PFSK-1 (cell line): ENCODE results near the gene AHCYL1.

Experiments used
- FOXP2 ChIP-seq: optimal IDR thresholded peaks from 2 replicates; pipeline ENCODE3; 2011; ENCODE audit warnings: borderline replicate concordance, control low read depth, inconsistent platforms; ENCODE audit not compliant: insufficient read depth; ENCODE audit errors: extremely low read length, extremely low read depth
- POLR2AphosphoS5 ChIP-seq: IDR thresholded peaks from 2 replicates; pipeline ENCODE4 v1.6.1; 2012; ENCODE audit warnings: low read depth, mild to moderate bottlenecking, control low read depth, low read length, moderate library complexity
- SIN3A ChIP-seq: IDR thresholded peaks from 2 replicates; pipeline ENCODE4 v1.6.1; 2012; ENCODE audit warnings: mild to moderate bottlenecking, low read length, moderate library complexity, borderline replicate concordance; ENCODE audit not compliant: insufficient read depth
- TAF1 ChIP-seq: IDR thresholded peaks from 2 replicates; pipeline ENCODE4 v1.6.1; 2012; ENCODE audit warnings: low read length, control low read depth, borderline replicate concordance; ENCODE audit not compliant: insufficient read depth
- TF ChIP-seq, protein P1 (sequence below), 2 experiments: IDR thresholded peaks; 2 replicates each; pipeline versions ENCODE4 v1.6.1 to v1.8.0; 2011 to 2012; ENCODE audit warnings: low read depth in 2 of 2, low read length in 2 of 2, control low read depth in 1 of 2, inconsistent platforms in 1 of 2, mild to moderate bottlenecking in 1 of 2, moderate library complexity in 1 of 2; ENCODE audit not compliant: insufficient read depth in 1 of 2

The AHCYL1 gene

GRCh38 chr1:110040548-110040947 lies 56.0 kb downstream of the AHCYL1 start:
- TF ChIP-seq TAF1: no peak
- TF ChIP-seq SIN3A: no peak
- TF ChIP-seq POLR2AphosphoS5: no peak
- TF ChIP-seq, protein P1, sequence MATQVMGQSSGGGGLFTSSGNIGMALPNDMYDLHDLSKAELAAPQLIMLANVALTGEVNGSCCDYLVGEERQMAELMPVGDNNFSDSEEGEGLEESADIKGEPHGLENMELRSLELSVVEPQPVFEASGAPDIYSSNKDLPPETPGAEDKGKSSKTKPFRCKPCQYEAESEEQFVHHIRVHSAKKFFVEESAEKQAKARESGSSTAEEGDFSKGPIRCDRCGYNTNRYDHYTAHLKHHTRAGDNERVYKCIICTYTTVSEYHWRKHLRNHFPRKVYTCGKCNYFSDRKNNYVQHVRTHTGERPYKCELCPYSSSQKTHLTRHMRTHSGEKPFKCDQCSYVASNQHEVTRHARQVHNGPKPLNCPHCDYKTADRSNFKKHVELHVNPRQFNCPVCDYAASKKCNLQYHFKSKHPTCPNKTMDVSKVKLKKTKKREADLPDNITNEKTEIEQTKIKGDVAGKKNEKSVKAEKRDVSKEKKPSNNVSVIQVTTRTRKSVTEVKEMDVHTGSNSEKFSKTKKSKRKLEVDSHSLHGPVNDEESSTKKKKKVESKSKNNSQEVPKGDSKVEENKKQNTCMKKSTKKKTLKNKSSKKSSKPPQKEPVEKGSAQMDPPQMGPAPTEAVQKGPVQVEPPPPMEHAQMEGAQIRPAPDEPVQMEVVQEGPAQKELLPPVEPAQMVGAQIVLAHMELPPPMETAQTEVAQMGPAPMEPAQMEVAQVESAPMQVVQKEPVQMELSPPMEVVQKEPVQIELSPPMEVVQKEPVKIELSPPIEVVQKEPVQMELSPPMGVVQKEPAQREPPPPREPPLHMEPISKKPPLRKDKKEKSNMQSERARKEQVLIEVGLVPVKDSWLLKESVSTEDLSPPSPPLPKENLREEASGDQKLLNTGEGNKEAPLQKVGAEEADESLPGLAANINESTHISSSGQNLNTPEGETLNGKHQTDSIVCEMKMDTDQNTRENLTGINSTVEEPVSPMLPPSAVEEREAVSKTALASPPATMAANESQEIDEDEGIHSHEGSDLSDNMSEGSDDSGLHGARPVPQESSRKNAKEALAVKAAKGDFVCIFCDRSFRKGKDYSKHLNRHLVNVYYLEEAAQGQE (IDR thresholded peaks at IDR 0.05; ENCODE audit: insufficient read depth in 1 of 2, low read depth in 2 of 2, low read length in 2 of 2): no peak
- TF ChIP-seq FOXP2: no peak

GRCh38 chr1:110043016-110043415 lies 58.5 kb downstream of the AHCYL1 start:
- no peak for TF ChIP-seq POLR2AphosphoS5
- TF ChIP-seq SIN3A: no peak
- TF ChIP-seq FOXP2: no peak
- TF ChIP-seq TAF1: no peak

DNA sequence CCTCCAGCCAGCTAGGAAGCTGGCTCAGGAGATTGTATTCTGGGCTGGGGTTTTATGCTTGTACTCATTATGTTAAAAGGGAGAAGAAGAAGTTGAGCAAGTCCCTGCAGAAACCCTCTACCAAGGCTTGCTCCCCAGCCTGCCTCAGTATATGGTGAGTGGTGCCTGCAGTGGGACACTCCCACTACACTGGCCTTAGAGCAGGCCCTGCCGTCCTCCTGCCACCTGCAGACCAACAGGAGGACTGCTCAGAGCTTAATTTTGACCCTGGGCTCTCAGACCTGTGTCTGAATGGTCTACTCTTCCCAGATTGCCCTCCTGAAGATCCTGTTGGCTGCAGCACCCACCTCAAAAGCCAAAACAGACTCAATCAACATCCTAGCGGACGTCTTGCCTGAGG lies 62.9 kb downstream of the AHCYL1 start:
- TF ChIP-seq SIN3A (no peak), FOXP2 (no peak), TAF1 (no peak), POLR2AphosphoS5 (no peak)
- TF ChIP-seq, protein P1 (IDR thresholded peaks at IDR 0.05; ENCODE audit: insufficient read depth in 1 of 2, low read depth in 2 of 2, low read length in 2 of 2): no peak

DNA sequence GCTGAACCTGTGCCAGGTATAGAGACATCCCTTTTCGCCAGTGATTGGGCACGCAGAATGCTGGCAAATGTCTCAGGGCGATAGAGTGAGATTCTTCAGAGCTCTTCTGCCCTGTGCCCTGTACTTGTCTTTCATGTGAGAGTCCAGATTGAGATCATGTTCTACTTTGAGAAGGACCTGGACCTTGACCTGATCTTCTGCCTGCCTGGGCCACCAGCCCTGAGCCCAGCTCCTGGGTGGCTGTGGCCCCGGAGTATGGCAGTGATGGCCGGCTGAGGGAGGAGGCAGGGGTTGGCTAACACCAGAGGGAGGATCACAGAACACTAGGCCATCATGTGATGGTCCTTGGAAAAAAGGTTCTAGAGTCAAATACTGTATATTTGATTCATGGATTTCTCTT lies 63.7 kb downstream of the AHCYL1 start:
- TF ChIP-seq, protein P1 (IDR thresholded peaks at IDR 0.05; ENCODE audit: insufficient read depth in 1 of 2, low read depth in 2 of 2, low read length in 2 of 2): no peak
- no peak for TF ChIP-seq SIN3A
- no peak for TF ChIP-seq FOXP2
- no peak for TF ChIP-seq POLR2AphosphoS5
- no peak for TF ChIP-seq TAF1

GRCh38 chr1:110048923-110049601 lies 64.5 kb downstream of the AHCYL1 start:
- TF ChIP-seq, protein P1 (IDR thresholded peaks at IDR 0.05; ENCODE audit: insufficient read depth in 1 of 2, low read depth in 2 of 2, low read length in 2 of 2): no peak
- TF ChIP-seq FOXP2 (no peak), TAF1 (no peak), SIN3A (no peak), POLR2AphosphoS5 (no peak)
